GM12875 (cell line): ENCODE data around the gene TMEM176A.
"Not testable (repeated sequence)": the region's sequence is repeated elsewhere in the genome, so short reads cannot be mapped to it uniquely, and the experiment has no call there.

ENCODE experiments used
- H3K4me3 ChIP-seq: one replicate; pipeline ENCODE4 v1.5.1; 2011; ENCODE audit warnings: low read depth, low read length, control low read depth
- TF ChIP-seq, protein P1 (sequence below): IDR thresholded peaks from 2 replicates; pipeline ENCODE4 v1.5.1; 2011; ENCODE audit warnings: low read depth, mild to moderate bottlenecking, control low read depth, inconsistent platforms, low read length, moderate library complexity, borderline replicate concordance; ENCODE audit not compliant: insufficient read depth

TMEM176A gene

DNA sequence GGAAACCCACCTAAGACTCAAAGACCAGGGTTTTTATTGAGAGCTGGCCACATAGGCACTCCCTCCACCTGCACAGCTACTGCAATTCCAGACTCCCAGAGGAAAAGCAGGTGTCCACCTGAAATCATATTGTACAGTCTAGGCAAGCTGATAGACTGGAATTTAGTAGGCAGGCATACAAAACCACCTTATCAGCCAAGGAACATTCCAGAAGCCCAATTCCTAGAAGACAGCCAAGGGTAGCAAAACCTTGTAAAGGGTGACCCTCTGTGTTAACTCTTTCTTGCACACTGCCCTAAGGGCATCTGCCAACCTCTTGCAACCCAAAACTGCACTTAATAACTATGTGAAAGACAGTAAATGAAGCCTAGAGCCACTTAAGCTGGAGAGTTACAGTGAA is 5.3 kb downstream of the TMEM176A start:
- H3K4me3 ChIP-seq = no peak overlapping the region
- TF ChIP-seq, protein P1, sequence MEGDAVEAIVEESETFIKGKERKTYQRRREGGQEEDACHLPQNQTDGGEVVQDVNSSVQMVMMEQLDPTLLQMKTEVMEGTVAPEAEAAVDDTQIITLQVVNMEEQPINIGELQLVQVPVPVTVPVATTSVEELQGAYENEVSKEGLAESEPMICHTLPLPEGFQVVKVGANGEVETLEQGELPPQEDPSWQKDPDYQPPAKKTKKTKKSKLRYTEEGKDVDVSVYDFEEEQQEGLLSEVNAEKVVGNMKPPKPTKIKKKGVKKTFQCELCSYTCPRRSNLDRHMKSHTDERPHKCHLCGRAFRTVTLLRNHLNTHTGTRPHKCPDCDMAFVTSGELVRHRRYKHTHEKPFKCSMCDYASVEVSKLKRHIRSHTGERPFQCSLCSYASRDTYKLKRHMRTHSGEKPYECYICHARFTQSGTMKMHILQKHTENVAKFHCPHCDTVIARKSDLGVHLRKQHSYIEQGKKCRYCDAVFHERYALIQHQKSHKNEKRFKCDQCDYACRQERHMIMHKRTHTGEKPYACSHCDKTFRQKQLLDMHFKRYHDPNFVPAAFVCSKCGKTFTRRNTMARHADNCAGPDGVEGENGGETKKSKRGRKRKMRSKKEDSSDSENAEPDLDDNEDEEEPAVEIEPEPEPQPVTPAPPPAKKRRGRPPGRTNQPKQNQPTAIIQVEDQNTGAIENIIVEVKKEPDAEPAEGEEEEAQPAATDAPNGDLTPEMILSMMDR = no peak

DNA sequence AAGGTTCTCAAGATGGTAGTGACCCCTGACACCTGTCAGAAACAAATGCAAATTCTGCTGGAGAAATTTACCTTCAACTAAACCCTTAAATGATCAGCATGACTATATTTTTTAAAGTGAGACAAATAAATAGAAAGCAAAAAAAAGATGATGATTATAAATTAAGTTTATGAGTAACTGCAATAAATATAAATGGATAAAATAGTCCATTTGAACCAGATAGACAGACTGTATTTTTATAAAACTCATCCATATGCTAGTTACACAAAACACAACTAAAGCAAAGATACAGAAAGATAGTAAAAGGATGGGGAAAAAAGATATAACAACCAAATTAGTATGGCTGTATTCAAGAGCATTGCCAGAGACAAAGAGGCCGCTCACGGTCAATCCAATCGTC is 5.9 kb downstream of the TMEM176A start:
- no peak overlapping the region for H3K4me3 ChIP-seq
- TF ChIP-seq, protein P1 = no peak

DNA sequence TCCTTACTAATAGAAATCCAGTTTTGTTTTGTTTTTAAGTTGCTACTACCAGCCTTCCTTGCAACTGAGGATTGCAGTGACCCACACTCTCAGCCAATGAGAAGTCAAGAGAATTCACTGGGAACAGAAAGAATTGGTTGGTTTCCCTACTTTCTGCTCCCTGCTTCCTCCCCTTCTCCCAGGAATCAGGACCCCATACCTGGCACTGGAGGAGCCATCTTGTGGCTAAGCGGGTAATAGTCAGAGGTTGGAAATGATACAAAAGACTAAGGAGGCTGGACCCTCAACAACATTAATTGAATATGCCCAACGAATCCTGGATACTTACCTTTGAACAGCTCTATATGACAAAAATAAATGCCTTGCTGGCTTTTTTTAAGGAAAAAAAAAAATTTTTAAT is 6.3 kb downstream of the TMEM176A start:
- H3K4me3 ChIP-seq = no peak overlapping the region
- TF ChIP-seq, protein P1 = no peak

DNA sequence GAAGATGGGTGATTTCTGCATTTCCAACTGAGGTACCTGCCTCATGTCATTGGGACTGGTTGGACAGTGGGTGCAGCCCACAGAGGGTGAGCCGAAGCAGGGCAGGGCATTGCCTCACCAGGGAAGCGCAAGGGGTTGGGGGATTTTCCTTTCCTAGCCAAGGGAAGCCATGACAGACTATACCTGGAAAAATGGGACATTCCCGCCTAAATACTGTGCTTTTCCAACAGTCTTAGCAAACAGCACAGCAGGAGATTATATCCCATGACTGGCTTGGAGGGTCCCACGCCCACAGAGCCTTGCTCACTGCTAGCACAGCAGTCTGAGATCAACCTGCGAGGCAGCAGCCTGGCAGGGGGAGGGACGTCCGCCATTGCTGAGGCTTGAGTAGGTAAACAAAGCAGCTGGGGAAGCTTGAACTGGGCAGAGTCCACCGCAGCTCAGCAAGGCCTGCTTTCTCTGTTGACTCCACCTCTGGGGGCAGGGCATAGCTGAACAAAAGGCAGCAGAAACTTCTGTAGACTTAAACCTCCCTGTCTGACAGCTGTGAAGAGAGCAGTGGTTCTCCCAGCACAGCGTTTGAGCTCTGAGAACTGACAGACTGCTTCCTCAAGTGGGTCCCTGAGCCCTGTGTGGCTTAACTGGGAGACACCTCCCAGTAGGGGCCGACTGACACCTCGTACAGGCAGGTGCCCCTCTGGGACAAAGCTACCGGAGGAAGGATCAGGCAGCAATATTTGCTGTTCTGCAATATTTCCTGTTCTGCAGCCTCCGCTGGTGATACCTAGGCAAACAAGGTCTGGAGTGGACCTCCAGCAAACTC is 7.3 kb downstream of the TMEM176A start:
- H3K4me3 ChIP-seq = not testable (repeated sequence)

DNA sequence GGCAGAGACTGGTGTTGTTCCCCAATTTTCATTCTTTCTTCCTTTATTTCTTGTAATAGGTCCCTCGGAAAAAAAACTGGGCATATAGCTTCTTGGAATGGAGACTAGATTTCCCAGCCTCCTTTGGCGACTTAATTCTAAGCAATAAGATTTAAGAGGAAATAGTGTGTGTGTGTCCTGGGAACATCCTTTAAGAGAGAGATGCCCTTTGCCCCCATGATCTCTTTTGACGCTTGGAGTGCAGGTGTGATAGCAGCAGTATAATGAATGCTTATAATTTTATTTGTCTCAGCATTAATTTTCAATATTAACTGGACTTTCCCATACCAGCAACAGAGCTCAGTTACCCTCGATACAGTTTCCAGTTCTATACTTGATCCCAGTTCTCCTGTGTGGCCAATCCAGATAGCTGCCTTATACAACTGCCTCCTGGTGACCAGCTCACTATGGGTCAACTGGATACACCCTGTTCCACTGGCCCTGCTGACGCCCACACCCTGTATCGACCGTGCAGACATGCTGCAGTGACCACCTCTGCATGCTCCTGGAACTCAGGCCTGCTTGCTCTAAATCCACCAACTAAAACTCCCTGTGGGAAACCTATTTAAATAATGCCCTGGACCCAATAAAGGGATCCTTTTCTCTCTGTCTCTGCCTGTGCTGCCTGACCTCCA is 13.9 kb downstream of the TMEM176A start:
- TF ChIP-seq, protein P1 = no peak
- no peak overlapping the region for H3K4me3 ChIP-seq

DNA sequence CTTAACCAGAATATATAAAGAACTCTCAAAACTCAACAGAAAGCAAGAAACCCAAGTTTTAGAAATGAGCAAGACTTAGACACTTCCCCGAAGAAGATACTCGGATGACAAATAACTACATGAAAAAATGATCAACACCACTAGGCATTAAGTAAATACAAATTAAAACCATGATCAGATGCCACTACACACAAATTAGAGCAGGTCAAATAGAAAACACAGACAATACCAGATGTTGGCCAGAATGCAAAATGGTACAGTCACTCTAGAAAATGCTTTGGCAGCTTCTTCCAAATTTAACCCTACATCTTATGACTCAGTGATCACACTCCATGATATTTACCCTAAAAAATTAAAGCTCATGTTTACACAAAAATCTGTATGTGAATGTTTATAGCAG is 18.4 kb downstream of the TMEM176A start:
- TF ChIP-seq, protein P1 = no peak
- H3K4me3 ChIP-seq = no peak overlapping the region

DNA sequence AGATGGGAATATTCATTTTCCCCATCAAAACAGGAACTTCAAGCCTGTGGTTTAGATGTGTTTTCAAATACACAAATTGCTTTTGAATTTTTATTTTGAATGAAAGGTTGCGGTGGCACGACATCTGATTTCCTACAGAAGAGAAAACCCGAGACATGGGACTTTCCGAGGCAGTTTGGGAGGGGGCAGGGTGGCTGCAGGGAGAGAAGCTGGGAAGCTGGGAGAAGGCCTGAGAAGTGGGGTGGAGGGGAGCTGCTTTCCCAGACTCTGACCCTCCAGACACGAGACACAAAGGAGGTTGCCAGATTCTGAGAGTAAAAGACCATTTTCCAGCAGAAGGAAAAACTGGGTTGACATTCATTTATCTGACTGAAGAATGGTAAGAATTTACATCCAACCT is 19.6 kb downstream of the TMEM176A start:
- no peak overlapping the region for H3K4me3 ChIP-seq
- TF ChIP-seq, protein P1 = no peak
